Measurements from ENCODE around the gene RAB8B.

The RAB8B gene

GRCh38 chr15:63188926-63189871 lies at the start of gene RAB8B:
Gene RAB8B (plus strand): TSS chr15:63189606. CDS start chr15:63189625, 19 bp downstream.
- DNase-seq (ENCODE audit: low read depth) = peak; percentile 95

DNA sequence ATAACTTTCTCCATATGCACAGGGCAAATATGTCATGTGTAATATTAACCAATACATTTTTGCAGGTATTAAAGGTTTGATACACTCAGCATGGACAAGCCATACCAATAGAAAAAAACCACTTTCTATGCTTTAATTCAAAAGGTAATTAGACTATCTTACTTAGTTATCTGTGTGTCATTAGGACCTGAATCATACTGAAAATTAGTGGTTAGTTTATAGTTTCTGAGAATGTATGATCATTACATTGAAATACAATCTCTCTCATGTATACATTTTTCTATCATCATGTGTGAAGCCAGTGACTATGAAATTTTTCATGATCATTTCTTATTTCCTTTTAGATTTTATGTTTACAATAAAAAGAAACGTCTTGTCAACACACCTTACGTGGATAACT lies 48.5 kb upstream of the RAB8B start:
- no peak for DNase-seq (ENCODE audit: low read depth)

DNA sequence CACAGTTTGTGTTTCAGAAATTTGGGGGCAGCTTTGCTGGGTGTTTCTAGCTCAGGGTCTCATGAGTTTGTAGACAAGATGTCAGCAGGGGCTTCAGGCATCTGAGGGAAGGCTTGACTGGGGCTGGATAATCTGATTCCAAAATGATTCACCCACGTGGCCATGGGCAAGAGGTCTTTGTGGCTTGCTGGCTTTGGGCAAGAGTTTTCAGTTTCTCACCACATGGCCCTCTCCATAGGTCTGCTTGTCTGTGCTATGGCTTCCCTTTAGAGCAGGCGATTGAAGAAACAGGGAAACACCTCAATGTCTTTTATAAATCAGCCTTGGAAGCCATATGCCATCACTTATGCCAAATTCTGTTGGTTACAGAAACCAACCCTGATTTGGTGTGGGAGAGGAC lies 44.0 kb upstream of the RAB8B start:
- no peak for DNase-seq (ENCODE audit: low read depth)

- no peak for DNase-seq (ENCODE audit: low read depth)
Observed at GRCh38 chr15:63146684-63147083, 42.7 kb upstream of the RAB8B start.

GRCh38 chr15:63151665-63152064 lies 37.7 kb upstream of the RAB8B start:
- DNase-seq (ENCODE audit: low read depth) = no peak

GRCh38 chr15:63155486-63155885 lies 33.9 kb upstream of the RAB8B start:
- DNase-seq (ENCODE audit: low read depth) = no peak

- DNase-seq (ENCODE audit: low read depth) = no peak
Observed at GRCh38 chr15:63156086-63156710, 33.2 kb upstream of the RAB8B start.

DNA sequence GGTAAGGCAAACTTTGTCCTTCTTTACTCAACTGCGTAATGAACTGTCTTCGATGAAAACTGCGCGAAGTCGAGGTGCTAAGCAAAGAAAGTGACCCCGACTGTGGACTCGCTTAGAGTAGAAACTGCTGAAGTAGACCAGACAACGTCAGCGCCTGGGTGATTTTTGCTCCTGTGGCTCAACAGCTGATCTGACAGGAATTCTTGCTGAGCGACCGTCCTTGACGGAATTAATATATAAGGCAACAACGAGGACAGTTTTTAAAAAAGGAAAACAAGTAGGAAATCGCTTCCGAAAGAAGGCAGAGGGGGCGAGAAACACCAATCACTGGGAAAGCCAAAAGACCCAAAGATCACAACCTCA lies 32.7 kb upstream of the RAB8B start:
- no peak for DNase-seq (ENCODE audit: low read depth)

- DNase-seq (ENCODE audit: low read depth) = peak; percentile 75
Observed at GRCh38 chr15:63157118-63157843, 32.1 kb upstream of the RAB8B start, which contains the start of gene RPS27L. Gene RPS27L (minus strand): TSS chr15:63157477. CDS start chr15:63157405, 72 bp downstream.

GRCh38 chr15:63157891-63158431 lies 31.4 kb upstream of the RAB8B start:
- no peak for DNase-seq (ENCODE audit: low read depth)

- no peak for DNase-seq (ENCODE audit: low read depth)
Observed at GRCh38 chr15:63160638-63161037, 28.8 kb upstream of the RAB8B start.

DNA sequence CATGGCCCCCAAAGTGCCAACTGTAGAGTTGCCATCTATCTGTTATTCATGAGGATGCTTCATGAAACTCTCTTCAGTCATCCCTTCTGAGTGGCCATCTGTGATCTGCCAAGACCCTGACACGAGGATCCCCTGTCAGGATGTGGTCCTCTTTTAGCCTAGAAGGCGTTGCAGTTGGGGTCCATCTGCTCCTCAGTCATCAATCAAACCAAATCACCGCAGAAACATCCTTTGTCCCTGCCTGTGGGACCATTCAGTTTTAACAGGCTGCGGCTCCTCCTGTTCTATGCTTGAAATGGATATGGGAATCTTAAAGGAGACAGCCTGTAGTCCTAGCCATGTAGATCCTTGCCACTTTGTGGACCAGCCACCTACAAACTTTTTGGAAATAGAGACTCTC lies 26.2 kb upstream of the RAB8B start:
- DNase-seq (ENCODE audit: low read depth) = no peak

DNA sequence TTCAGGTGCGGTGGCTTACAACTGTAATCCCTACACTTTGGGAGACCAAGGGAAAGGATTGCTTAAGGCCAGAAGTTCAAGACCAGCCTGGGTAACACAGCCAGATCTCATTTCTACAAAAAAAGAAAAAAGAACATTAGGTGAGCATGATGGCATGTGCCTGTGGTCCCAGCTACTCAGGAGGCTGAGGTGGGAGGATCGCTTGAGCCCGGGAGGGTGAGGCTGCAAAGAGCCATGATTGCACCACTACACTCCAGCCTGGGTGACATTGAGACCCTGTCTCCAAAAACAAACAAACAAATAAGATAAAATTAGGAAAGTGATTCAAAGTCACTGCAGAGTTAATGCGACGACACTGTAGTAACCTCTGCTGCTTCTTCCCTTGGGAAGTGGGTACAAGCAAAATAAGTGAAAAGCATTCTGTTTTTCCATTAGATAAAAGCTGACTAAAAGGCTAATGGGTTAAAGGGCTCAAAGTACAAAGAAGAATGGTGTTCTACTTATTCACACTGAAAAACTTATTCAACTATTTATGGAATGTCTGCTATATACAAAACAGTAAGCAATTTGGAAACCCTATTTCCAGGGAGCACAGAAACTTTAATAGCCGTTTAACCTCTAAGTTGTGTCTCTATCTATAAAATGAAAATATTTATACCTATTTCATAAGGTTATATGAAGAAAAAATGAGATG lies 24.1 kb upstream of the RAB8B start:
- DNase-seq (ENCODE audit: low read depth) = no peak

GRCh38 chr15:63166219-63166618 lies 23.2 kb upstream of the RAB8B start:
- no peak for DNase-seq (ENCODE audit: low read depth)

- DNase-seq (ENCODE audit: low read depth) = no peak
Observed at GRCh38 chr15:63169788-63170187, 19.6 kb upstream of the RAB8B start.

GRCh38 chr15:63172376-63172775 lies 17.0 kb upstream of the RAB8B start:
- no peak for DNase-seq (ENCODE audit: low read depth)

DNA sequence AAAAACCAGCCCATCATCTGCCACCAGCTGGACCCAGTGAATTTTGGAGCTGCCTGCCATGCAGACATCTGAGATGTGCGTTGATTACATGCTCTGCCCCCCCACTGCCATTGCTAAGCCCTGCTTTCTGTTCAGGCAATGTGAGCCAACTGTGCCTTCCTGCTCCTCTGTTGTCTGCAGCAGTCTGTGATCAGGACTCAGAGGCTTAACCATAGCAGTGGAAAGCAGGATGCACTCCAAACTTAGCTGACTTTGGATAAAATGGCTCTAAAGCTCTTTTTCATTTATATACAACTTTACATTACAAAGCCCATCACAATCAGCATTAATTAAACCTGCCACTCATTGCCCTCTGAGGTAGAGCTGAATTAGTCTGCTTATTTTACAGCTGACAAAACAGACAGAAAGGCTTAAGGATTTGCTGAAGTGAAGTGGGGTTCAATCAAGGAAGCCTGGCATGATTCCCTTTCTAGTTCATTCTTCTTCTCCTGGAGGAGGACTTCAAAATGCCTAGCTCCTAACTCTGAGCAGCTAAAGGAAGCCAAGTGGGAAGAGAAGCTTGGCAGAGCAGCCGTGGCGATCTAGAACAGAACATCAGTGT lies 16.5 kb upstream of the RAB8B start:
- no peak for DNase-seq (ENCODE audit: low read depth)

DNA sequence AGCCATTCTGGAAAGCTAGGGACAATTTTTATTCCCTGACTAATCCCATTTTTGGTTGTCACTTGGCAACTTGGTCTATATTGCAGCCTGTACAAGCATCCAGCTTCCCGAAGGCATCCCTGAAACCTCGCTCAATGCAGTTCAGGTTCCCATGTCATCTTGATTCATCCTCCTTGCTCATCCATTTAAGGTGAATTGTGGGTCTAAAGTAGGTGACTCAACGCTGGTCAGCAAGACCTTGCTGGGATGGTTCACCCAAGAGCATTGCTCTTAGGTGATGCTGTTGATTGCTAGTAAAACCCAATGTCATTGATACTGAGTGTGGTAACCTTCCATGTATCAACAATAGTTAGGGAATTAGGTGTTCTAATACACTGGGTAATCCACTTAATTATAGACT lies 13.1 kb upstream of the RAB8B start:
- DNase-seq (ENCODE audit: low read depth) = no peak

GRCh38 chr15:63178034-63178433 lies 11.4 kb upstream of the RAB8B start:
- no peak for DNase-seq (ENCODE audit: low read depth)

DNA sequence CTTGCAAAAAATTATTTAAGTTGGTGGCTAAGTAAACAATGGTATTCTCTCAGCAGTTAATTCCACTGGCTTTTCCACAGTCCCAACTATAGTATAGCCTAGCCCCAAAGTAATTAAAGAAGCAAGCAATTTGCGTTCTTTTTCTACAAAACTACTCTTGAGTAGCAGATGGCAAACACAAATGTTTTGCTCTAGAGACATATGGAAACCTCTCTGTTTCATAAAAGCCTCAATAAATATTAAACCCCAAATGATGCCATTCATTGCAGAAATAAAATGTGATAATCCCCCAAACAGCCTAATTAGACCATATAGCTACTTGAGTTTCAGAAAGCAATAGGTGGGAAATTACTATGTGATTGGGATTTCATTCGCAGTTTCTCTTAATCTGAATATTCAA lies 8.7 kb upstream of the RAB8B start:
- no peak for DNase-seq (ENCODE audit: low read depth)

DNA sequence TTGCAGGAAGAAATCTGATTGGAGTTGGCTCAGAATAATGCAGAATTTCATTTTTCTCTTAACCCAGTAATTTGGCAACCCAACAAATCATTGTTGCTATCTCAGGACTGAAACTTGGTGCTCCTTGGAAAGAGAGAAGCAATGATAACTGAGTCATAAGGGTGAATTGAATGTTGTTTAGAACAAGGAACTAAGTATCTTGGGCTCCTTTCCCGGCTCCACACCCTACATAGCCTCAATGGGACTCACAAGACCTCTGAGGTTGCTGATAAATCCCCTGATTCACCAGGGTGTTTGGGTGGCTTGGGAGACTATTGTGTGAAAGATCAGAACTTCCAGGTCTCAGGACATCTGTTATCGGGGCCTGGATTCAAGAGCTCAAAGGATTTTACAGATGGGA lies 7.8 kb upstream of the RAB8B start:
- no peak for DNase-seq (ENCODE audit: low read depth)
